CD4-positive, alpha-beta T cell treated with Interleukin-12 subunit alpha and Interleukin-12 subunit beta, for 1 hour (primary cell): ENCODE measurements around the gene C4BPA.

Experiments
- DNase-seq: peaks from one replicate; pipeline ENCODE4 v3.0.0-alpha.2; 2020

Gene C4BPA

GRCh38 chr1:207103892-207104373 is at the start of gene C4BPA:
Gene C4BPA, plus strand, starts transcription at chr1:207104233. Its CDS starts 8,793 bp downstream, at chr1:207113026.
- DNase-seq = no peak

DNA sequence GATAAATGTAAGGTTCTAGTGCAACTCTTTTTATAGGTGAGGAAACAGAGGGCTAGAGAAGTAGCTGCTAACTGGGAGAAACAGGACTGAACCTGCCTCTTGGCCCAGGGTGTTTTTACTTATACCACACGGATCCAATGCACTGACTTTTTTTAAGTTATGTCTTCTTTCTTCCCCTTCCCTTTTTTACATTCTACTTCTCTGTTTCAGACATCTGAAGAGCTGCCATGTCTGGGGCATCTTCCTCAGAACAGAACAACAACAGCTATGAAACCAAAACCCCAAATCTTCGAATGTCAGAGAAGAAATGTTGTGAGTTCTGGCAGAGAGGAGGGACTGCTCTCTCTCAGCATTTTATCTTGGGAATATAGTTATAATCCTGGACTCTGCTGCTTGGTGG is 49.5 kb upstream of the C4BPA start:
- DNase-seq = no peak

DNA sequence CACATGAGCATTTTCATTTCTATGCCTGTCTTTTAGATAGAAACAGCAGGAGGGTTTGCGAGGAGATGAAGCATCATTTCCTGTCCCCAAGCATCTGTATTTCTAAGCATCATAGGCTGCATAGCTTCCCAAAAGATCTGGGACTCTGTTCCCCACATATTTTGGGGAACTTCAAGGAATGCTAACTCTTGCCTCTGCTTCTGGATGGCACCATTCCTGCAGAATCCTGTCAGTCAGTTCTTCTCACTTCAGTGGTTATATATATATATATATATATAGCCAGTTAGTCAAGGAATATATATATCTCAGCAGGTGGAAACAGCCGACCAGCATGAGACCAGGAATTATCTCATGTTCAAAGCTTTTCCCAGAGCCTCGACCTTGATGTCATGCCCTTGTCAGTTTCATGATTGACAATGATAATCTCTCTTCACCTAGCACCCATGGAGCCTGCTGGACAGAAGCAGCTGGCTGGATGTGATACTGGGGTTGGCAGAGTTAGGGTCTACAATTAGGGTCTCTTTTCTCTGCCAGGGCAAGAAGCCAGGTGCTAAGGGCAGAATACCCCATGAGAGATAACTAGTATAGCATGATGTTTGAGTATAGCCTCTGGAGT is 48.5 kb upstream of the C4BPA start:
- no peak for DNase-seq

DNA sequence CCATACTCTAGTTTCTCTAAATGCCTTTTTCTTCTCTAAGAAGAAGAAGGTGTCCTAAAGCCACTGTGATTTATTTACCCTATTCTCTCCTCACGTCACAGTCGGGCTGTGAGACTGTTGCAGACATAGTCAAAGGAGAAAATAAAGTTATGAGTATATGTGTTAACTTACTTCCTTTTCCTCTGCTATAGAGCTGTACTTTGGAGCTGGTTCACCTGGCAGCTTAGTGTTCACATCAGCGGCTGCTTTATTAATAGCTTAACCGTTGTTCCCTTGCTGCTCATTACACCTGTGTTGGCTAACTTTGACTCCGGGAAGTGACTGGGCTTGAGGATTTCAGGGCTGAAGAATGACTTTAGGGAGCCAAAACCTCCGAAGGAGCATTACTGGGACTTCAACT is 47.4 kb upstream of the C4BPA start:
- DNase-seq = no peak

DNA sequence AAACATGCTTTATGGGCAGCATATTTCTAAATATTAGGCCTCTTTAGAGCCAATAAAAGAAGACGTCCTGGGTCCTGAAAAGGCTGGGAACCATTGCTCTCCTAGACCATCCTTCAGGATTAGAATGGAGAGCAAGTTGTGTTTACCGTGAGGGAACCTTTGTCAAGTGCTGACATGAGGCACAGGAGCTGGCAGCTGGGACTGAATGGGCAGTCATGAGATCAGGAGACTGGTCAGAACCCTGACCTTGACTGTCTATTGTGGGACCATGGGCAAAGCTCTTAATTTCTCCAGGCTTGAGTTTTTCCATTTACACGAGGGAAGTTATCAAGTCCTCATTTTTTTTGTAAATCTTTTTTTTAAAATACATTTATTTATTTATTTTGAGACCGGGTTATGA is 45.8 kb upstream of the C4BPA start:
- DNase-seq = no peak

GRCh38 chr1:207058878-207059867 is 44.9 kb upstream of the C4BPA start:
- DNase-seq = no peak

DNA sequence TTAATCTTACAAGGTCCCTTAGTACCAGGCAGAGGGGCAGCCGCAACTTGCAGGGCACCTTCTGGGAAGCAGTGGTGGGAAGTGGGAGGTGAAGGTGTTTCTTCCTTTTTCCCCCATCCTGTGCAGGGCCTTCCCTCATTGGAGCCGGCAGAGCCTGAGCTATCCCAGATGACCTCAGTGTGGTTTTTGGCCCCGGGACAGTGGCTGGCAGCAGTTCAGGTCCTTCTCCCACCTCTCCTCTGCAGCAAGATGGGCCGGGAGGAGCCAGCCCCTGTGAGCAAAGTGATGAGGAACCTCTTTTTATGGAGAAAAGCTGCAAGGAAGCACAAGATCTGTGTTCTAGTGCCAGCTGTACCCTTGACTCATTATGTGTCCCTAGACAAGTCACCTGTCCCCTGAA is 44.2 kb upstream of the C4BPA start:
- DNase-seq = no peak

DNA sequence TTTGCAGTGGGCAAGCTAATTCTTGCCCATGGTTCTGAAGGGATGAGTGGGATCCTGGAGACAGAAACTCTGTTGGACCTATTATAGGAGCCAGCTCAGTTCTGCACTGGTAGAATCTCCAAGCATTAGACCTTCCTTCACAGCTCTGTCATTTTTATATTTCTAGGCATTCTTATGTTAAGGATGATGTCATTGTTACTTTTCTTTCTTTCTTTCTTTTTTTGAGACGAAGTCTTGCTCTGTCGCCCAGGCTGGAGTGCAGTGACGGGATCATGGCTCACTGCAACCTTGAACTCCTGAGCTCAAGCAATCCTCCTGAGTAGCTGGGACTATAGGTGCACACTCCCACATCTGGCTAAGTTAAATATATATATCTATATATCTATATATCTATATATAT is 43.4 kb upstream of the C4BPA start:
- DNase-seq = no peak

DNA sequence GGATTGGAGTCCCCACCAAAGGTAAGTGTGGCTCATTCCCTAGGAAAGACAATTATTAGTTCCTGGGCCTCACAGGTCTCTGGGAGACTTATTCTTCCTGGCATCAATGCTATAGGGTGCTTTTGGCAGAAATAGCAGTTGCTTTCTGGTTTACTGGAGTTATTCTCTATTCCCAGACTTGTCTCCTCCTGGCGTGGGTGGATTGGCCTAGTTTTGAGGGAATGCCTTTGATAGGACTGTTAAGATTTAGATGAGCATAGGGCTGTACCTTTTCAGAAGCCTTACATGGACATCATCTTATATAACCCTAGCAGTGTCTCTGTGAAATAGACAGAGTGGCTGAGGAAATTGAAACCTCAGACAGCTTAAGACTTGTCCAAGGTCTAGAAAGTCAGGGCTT is 42.0 kb upstream of the C4BPA start:
- DNase-seq = no peak

GRCh38 chr1:207063014-207063413 is 41.0 kb upstream of the C4BPA start:
- DNase-seq = no peak

DNA sequence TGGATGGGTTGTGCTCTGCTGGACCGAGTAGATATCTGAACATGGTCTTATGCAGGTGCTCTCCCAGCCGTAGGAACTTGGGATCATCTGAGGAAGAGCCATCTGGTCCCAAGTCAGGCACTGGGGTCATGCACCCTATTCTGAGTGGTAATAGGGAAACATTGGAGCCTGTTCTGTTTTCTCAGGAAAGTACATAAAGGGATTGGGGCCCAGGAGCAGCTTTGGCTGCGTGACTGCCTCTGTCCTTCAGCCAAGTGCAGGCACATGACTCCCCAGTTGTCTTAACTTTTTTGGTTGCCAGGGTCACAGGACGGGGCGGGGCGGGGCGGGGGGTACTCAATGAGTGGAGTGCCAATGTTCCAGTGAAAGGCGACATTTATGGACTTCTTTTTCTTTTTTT is 39.5 kb upstream of the C4BPA start:
- no peak for DNase-seq

GRCh38 chr1:207067185-207067584 is 36.8 kb upstream of the C4BPA start:
- DNase-seq = no peak

DNA sequence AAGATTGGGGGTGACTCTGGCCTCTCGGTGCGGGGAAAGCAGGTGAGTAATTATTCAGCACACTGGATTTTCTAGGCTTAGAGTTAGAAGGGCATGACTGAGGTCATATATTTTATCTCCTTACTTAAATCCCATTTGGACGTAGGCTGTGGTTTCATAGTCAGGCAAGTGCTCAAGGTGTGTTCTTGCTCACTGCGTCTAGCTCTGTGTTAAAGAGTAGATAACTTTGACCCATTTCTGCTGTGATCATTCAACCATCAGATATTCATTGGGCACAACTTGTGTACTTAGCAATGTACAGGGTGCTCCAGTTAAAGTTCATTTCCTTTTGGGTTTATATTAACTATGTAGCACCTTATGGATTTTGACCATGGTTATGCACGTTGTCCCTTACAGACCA is 36.4 kb upstream of the C4BPA start:
- no peak for DNase-seq

- no peak for DNase-seq
Observed at GRCh38 chr1:207069061-207069460, 35.0 kb upstream of the C4BPA start.

- no peak for DNase-seq
Observed at GRCh38 chr1:207069858-207070506, 34.1 kb upstream of the C4BPA start.

GRCh38 chr1:207070811-207071210 is 33.2 kb upstream of the C4BPA start:
- DNase-seq = no peak

DNA sequence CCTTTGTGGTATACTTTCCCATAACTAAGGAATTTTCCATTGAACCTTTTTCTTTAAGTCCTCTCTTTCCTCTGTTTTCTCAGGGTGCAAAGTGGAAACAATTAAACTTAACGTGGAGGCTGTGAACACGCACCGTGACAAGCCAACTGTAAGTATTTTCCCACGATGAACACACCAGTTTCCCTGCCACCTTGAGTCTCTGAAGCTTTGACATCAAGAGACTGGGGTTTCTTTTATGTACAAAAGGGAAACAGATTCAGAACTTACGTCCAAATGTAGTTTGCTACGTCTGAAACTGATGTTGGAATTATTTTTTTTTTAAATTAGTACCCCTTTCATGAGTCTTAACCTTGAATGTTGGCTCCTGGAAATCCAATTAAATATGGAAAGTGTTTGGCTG is 32.6 kb upstream of the C4BPA start:
- no peak for DNase-seq

DNA sequence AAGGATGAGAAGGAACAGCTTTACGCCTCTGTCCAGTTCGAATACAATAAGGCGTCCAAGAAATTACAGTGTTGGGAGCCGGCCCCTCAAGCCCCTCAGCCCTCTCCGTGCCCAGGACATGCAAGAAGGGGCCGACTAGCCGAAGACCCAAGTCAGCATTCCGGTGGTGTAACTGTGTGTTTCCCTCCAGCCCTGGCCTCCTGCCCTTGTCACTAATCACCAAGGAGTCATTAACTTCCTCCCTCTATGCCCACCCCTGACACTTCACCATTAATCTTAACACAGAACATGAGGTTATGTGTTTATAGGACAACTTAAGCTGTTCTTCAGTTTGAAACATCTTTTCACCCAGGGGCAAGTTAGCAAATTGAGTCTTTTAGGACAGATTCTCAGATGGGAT is 31.8 kb upstream of the C4BPA start:
- DNase-seq = no peak

DNA sequence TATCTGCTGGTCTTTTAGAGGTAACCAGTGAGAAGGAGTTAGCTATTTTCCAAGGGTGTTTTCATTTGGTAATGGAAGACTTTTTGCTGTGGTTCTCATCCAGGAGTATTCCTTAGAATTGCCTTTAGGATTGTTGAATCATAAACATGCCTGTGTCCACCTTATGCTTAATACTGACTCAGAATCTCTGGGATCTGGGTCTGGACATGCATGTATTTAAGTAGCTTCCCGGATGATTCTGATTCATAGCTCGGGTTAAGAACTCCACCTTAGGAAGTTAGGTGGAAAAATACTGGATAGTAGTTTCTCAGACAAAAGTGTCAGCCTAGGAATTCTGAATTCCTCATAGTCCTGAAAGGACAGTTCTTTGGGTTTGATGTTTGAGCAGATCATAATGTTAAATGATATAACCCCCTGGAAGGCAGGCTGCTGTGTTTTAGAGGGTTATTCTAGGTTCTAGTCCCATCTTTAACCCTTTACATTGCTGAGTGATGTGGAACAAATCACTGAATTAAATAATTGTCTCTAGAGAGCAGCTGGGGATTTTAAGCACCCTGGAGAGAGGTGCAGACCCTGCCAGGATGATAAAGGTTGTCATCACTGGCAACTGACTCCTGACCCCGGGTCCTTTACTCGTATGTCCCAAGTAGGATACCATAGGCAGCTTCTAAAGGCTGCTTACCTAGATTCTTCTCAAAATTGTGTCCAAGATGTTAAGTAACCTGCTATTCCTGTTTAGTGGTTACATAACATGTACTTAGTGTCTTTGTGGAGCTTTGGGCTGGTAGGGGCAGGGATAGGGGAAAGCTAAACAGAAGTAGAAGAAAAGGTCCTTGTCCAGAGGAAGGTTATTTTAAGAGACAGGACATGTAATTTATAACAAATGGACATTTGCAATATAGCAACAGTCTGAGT is 29.9 kb upstream of the C4BPA start:
- DNase-seq = no peak

DNA sequence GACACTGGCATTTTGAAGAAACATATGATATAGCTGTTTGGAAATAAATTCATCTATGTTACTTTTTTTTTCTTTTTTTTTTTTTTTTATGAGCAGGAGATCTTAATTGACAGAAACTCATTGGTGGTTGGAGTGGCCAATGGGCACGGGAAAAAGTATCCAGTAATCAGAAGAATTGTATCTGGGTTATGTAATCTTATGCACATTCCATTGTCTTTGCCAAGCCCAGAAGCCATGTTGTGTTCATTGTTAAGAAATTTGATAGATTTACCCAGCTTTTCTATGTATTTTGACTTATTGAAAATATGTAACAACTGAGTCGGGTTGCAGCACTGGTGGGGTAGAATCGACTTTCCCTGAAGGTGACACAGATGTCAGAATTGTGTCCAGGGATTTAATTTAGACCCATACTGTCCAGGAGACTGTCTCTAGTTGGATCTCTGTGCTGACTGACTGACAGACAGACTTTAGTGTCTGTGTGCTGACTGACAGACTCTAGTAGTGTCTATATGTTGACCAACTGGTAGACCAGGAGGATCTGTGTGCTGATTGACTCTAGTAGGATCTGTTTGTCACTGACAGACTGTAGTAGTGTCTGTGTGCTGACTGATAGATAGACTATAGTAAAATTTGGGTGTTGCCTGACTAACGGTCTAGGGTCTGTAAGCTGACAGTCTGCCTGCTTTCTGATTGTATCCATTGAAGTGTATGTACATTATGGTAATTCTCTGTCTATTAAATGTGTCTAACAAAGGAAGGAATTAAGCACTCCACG is 27.7 kb upstream of the C4BPA start:
- DNase-seq = no peak

GRCh38 chr1:207077012-207077411 is 27.0 kb upstream of the C4BPA start:
- DNase-seq = no peak
